WERI-Rb-1 (cell line): ENCODE results near the gene RGS8.

Source experiments
- DNase-seq: peaks from one replicate; pipeline ENCODE4 v3.0.0-alpha.2; 2020
- H3K27ac ChIP-seq: fragments of 250-450 bp; sonication (Bioruptor Pico); 2 replicates; pipeline ENCODE4 v1.5.1; 2020; ENCODE audit warnings: mild to moderate bottlenecking, moderate library complexity
- H3K27me3 ChIP-seq: fragments of 250-450 bp; sonication (Bioruptor Pico); 2 replicates; pipeline ENCODE4 v1.5.1; 2021; ENCODE audit warnings: mild to moderate bottlenecking, low read depth, moderate library complexity; ENCODE audit not compliant: insufficient read depth, severe bottlenecking
- H3K36me3 ChIP-seq: fragments of 250-450 bp; sonication (Bioruptor Pico); 2 replicates; pipeline ENCODE4 v1.5.1; 2020; ENCODE audit warnings: mild to moderate bottlenecking, moderate library complexity
- H3K4me3 ChIP-seq: 2 replicates; pipeline ENCODE4 v1.5.1; 2011; ENCODE audit warnings: low read depth, mild to moderate bottlenecking, control low read depth, low read length
- H3K9me3 ChIP-seq: fragments of 250-450 bp; sonication (Bioruptor Pico); 2 replicates; pipeline ENCODE4 v1.5.1; 2021; ENCODE audit warnings: mild to moderate bottlenecking, moderate library complexity; ENCODE audit not compliant: severe bottlenecking
- CTCF ChIP-seq: IDR thresholded peaks from 2 replicates; pipeline ENCODE4 v1.5.1; 2011; ENCODE audit warnings: low read depth, mild to moderate bottlenecking, control low read depth, inconsistent platforms, low read length

Gene RGS8

GRCh38 chr1:182639330-182639729, 45.1 kb downstream of the RGS8 start:
- DNase-seq = no peak
- TF ChIP-seq CTCF = no peak
- Histone ChIP-seq H3K27ac (no peak overlapping the region), H3K9me3 (no peaks in the 10 kb centered on the region), H3K27me3 (no peaks in the 10 kb centered on the region), H3K36me3 (no peaks in the 10 kb centered on the region), H3K4me3 (no peak overlapping the region)

- H3K27ac ChIP-seq = no peak overlapping the region
- TF ChIP-seq CTCF = no peak
- H3K27me3 ChIP-seq = no peaks in the 10 kb centered on the region
- H3K9me3 ChIP-seq = no peaks in the 10 kb centered on the region
- H3K36me3 ChIP-seq = no peaks in the 10 kb centered on the region
- DNase-seq = no peak
- no peak overlapping the region for H3K4me3 ChIP-seq
Measured at GRCh38 chr1:182637769-182638168, 46.6 kb downstream of the RGS8 start.

DNA sequence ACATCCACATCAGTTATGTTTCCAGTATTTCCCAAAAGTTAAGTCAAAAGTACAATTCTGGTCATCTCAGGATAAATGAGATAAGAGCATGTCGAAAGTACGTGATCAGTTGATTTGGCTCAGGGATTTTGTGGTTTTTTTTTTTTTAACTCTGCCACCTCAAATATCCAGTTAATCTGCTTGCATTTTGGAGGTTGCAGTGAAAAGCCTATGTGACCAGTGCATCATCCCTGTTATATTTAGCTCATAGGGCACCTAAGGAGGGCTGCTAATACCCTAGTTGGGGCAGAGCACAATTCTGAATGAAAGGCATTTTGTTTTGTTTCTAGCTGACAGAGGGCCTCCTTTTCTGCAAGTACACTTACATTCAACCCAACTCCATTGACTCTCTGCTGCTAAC, 48.5 kb downstream of the RGS8 start:
- no peak for DNase-seq
- no peak for TF ChIP-seq CTCF
- no peaks in the 10 kb centered on the region for H3K27me3 ChIP-seq
- H3K27ac ChIP-seq = peak overlapping the region; percentile 96
- no peaks in the 10 kb centered on the region for H3K9me3 ChIP-seq
- H3K36me3 ChIP-seq = no peaks in the 10 kb centered on the region
- H3K4me3 ChIP-seq = no peak overlapping the region
